Glutamatergic neuron (in vitro differentiated cells): Measurements from ENCODE around the gene TESPA1. TPM values are rescaled to one million over a fixed set of nuclear protein-coding genes. Genes with fewer than 3 reads are reported as not detected.

ENCODE experiments used
- DNase-seq: peaks from one replicate; pipeline ENCODE4 v3.0.0; 2022
- H3K27ac Mint-ChIP-seq: one replicate; pipeline ENCODE4 v1.8.0; 2020; ENCODE audit warnings: mild to moderate bottlenecking, mixed read lengths, inconsistent platforms; ENCODE audit not compliant: unreplicated experiment
- H3K27me3 Mint-ChIP-seq: one replicate; pipeline ENCODE4 v1.8.0; 2020; ENCODE audit warnings: mild to moderate bottlenecking, moderate library complexity, mixed read lengths, inconsistent platforms; ENCODE audit not compliant: unreplicated experiment
- H3K36me3 Mint-ChIP-seq: one replicate; pipeline ENCODE4 v1.8.0; 2020; ENCODE audit warnings: mild to moderate bottlenecking, mixed read lengths, inconsistent platforms; ENCODE audit not compliant: unreplicated experiment
- H3K4me1 Mint-ChIP-seq: one replicate; pipeline ENCODE4 v1.8.0; 2020; ENCODE audit warnings: mild to moderate bottlenecking, low read depth, mixed read lengths, inconsistent platforms; ENCODE audit not compliant: unreplicated experiment
- H3K4me3 Mint-ChIP-seq: one replicate; pipeline ENCODE4 v1.8.0; 2020; ENCODE audit warnings: mild to moderate bottlenecking, mixed read lengths, inconsistent platforms; ENCODE audit not compliant: unreplicated experiment
- H3K9me3 Mint-ChIP-seq: one replicate; pipeline ENCODE4 v1.8.0; 2020; ENCODE audit warnings: mild to moderate bottlenecking, moderate library complexity, mixed read lengths, inconsistent platforms; ENCODE audit not compliant: unreplicated experiment
- total RNA-seq: library from RNA; stranded (reverse); fragmentation: NEBNext Ultra II Directional; extraction: Animal tissue kit (Norgen Biotek cat#: 25700); gene quantifications from one replicate; pipeline ENCODE4 v1.2.1, GENCODE V29; 2021; ENCODE audit not compliant: unreplicated experiment
- TF ChIP-seq, protein P1 (sequence below): fragments of 200-600 bp; sonication (generic); IDR thresholded peaks from one replicate; pipeline ENCODE4 v1.5.0; 2021; ENCODE audit not compliant: partially characterized antibody, unreplicated experiment

TESPA1 gene
- total RNA-seq, 1 donor from 2014 or later = not detected

GRCh38 chr12:54975875-54976274, 8.7 kb downstream of the TESPA1 start:
- Mint-ChIP-seq H3K36me3 (no peaks in the 10 kb centered on the region), H3K27ac (peak overlapping the region; percentile 10), H3K27me3 (no peaks in the 10 kb centered on the region), H3K4me3 (peak overlapping the region; percentile 31), H3K9me3 (no peaks in the 10 kb centered on the region), H3K4me1 (peaks cover 35% of the 10 kb centered on the region)
- no peak for DNase-seq
- TF ChIP-seq, protein P1, sequence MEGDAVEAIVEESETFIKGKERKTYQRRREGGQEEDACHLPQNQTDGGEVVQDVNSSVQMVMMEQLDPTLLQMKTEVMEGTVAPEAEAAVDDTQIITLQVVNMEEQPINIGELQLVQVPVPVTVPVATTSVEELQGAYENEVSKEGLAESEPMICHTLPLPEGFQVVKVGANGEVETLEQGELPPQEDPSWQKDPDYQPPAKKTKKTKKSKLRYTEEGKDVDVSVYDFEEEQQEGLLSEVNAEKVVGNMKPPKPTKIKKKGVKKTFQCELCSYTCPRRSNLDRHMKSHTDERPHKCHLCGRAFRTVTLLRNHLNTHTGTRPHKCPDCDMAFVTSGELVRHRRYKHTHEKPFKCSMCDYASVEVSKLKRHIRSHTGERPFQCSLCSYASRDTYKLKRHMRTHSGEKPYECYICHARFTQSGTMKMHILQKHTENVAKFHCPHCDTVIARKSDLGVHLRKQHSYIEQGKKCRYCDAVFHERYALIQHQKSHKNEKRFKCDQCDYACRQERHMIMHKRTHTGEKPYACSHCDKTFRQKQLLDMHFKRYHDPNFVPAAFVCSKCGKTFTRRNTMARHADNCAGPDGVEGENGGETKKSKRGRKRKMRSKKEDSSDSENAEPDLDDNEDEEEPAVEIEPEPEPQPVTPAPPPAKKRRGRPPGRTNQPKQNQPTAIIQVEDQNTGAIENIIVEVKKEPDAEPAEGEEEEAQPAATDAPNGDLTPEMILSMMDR = no peak

DNA sequence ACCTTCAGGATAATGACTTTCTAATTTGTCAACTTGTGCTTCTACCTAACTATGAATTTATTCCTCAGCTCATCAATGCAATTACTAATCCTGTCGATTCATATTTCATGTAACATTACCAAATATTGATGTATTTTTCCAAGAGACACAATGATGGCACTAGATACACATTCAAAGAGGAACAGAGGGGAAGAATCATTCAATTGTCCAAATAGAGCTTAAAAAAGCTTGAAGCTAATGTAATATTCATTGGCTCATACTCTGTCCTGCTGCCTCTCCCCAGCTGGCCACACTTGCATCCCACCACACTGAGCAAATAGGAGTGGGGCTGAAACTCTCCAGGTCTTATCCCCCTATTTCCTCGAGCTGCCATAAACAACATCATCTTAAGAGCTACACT, 9.3 kb downstream of the TESPA1 start:
- no peak for DNase-seq
- peaks cover 35% of the 10 kb centered on the region for H3K4me1 Mint-ChIP-seq
- H3K9me3 Mint-ChIP-seq = no peaks in the 10 kb centered on the region
- no peaks in the 10 kb centered on the region for H3K36me3 Mint-ChIP-seq
- peak overlapping the region; percentile 75 for H3K27ac Mint-ChIP-seq
- no peaks in the 10 kb centered on the region for H3K27me3 Mint-ChIP-seq
- TF ChIP-seq, protein P1 = no peak
- H3K4me3 Mint-ChIP-seq = no peak overlapping the region

GRCh38 chr12:54974279-54974678, 10.3 kb downstream of the TESPA1 start:
- Mint-ChIP-seq H3K9me3 (no peaks in the 10 kb centered on the region), H3K36me3 (no peaks in the 10 kb centered on the region), H3K4me1 (peaks cover 35% of the 10 kb centered on the region), H3K27ac (no peak overlapping the region), H3K4me3 (no peak overlapping the region), H3K27me3 (no peaks in the 10 kb centered on the region)
- TF ChIP-seq, protein P1 = no peak
- no peak for DNase-seq

DNA sequence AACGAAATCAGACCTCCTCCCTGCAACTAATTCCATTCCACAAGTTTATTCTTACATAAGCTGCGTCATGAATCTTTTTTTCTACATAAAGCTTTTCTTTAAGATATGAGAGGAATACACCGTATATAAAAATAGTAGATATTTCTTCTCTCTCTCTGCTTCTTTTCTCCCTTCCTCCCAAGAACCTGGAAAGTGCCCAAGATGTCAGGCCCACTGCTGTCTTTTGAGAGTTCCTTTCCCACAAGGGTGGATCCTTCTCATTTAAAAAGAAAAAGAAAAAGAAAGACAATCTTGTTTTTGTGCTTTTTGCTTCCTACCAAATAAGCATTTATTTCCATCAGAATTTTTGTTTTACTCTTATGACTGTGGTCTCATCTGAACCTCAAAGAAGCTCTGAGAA, 11.0 kb downstream of the TESPA1 start:
- Mint-ChIP-seq H3K27ac (no peak overlapping the region), H3K36me3 (no peaks in the 10 kb centered on the region), H3K9me3 (no peaks in the 10 kb centered on the region), H3K4me1 (peaks cover 35% of the 10 kb centered on the region), H3K27me3 (no peaks in the 10 kb centered on the region), H3K4me3 (no peak overlapping the region)
- TF ChIP-seq, protein P1 = no peak
- DNase-seq = no peak

DNA sequence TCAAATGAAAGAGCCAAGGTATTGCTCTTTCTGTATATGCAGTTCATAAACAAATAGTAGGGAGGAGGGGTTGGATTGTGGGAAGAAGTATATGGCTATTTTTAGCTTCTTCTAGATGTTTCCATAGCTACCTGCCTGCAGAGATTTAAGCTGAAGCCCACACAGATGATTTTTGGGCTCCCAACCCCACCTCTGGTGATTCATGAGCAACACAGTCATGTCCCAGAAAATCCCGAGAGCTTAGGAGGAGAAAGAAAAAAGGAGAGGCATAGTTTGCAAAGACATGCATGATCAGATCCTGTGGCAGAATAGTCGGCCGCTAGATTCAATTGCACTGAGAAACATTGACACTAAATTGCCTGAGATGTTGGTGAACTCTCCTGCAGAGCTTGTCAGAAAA, 13.8 kb downstream of the TESPA1 start:
- TF ChIP-seq, protein P1 = no peak
- Mint-ChIP-seq H3K27me3 (no peaks in the 10 kb centered on the region), H3K9me3 (no peaks in the 10 kb centered on the region), H3K27ac (no peak overlapping the region), H3K4me1 (peaks cover 19% of the 10 kb centered on the region), H3K4me3 (no peak overlapping the region), H3K36me3 (no peaks in the 10 kb centered on the region)
- no peak for DNase-seq
